GM18507 (cell line): Measurements from ENCODE around the gene LRRC72.
"Not testable (repeated sequence)": the region's sequence is repeated elsewhere in the genome, so short reads cannot be mapped to it uniquely, and the experiment has no call there.

ENCODE experiments used
- DNase-seq: peaks from one replicate; pipeline ENCODE4 v3.0.0; 2011; ENCODE audit warnings: low read depth; ENCODE audit not compliant: insufficient read length; ENCODE audit errors: extremely low spot score
- FAIRE-seq: peaks from 2 replicates; lab custom pipeline; 2011; peaks lifted over from hg19 to GRCh38; lab: Jason Lieb, UNC

LRRC72 gene

DNA sequence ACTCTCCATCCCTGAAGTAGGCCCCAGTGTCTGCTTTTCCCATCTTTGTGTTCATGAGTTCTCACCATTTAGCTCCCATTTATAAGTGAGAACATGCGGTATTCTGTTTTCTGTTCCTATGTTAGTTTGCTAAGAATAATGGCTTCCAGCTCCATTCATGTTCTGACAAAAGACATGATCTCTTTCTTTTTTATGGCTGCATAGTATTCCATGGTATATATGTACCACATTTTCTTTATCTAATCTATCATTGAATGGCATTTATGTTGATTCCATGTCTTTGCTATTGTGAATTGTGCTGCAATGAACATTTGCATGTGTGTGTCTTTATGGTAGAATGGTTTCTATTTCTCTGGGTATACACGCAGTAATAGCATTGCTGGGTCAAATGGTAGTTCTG lies 6.6 kb upstream of the LRRC72 start:
- not testable (repeated sequence) for FAIRE-seq, DNase-seq

DNA sequence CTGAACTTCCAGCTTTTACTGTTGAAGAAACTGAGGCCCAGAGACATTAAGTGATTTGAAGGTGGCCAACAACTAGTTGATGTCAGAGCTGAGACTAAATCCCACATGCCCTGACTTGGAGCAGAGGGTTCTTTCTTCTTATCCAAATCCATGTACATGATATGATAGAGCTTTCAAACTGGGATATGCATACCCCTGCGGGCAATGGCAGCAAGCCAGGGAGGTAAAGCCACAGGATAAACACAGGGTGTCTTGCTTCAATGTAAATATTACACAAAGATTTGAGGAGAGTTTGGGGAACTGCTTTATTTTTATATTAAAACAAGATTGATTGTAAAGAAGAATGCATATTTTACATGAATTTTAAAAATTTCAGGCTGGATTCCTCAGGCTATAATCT lies 2.3 kb upstream of the LRRC72 start:
- FAIRE-seq, result no peak
- no peak for DNase-seq

DNA sequence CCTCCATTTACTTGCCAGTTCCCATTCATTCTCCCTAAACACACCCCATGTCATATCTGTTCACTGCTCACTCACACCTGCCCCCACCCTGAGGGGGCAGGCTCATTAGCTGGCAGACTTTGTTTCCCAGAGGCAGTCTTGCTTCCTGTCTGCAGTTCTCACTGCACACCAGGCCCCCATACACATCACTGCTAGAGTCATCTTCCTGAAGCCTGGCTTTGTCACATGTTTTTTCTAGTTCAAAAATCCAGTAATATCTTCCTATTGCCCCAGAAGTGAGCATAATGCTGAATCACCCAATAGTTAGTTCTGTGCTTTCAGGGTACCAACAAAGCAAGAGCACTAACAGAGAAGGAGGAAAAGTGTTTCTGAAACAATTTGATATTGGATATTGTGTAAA lies 1.9 kb downstream of the LRRC72 start:
- DNase-seq (no peak), FAIRE-seq (no peak)

DNA sequence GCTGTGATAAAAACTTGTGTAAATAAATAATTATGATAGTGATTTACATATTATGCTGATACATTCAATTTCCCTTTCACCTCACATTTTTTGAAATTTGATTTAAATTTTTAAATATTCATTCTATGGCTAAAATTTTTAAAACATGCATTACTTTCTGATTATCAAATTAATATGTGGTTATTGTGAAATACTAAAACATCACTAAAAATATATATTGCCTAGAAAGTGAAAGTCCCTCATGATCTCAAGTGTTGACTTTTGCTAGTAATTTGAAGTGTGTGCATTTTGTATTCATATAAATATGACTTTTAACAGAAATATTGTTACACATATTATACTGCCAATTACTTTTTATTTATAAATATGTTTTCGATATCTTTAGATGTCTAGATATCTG lies 3.1 kb downstream of the LRRC72 start:
- no peak for FAIRE-seq
- no peak for DNase-seq

DNA sequence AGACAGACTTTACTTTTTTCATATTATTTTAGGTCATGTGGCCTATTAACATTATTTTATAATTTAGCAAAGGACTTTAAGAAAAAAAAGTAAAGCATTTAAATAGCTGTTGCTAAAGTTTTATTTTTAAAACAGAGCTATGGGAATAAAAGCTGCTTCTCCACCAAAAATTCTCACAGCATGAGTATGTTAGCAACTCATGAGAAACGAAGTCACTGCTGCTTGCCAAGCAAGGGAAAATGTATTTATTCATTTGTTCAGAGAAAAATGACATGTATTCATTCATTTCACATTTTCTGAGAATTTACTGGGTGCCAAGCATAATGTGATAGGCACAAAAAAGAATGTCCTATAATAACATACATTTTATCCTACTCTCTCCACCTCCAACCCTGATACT lies 5.1 kb downstream of the LRRC72 start:
- DNase-seq (no peak), FAIRE-seq (no peak)

DNA sequence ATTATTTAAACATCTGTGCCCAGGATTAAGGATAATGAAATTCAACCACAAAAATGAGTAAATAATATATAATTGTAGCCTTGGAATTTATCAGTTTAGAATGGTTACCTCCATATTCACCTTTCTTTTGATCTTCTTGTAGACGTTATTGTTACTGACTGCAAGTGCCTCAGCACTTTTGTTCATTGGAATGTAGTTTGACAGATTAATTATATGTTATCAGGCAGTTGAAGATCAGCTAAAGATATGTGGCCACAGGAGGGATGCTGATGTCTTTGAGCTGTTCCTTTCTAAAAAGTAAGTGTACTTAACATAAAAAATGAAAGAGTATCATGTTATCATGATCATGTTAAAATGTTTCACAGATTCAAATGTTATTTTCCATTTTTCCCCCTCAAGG lies 5.6 kb downstream of the LRRC72 start:
- FAIRE-seq (no peak), DNase-seq (no peak)

DNA sequence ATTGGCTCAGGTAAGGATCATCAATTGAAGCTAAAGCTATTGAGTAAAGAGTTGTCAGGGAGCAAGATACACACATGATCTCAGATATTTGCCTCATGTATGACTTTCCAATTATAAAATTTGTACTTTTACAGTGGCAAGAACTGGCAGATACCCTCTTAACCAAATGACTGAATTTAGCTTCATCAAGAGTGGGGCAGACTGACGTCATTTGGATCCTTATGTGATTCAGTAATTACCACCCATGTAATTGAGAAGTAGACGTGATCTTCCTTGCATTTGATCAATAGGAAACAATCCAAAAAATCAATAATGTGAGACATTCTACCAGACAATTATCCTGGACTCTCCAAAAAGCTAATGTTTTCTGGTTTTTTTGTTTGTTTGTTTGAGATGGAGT lies 8.9 kb downstream of the LRRC72 start:
- no peak for FAIRE-seq

DNA sequence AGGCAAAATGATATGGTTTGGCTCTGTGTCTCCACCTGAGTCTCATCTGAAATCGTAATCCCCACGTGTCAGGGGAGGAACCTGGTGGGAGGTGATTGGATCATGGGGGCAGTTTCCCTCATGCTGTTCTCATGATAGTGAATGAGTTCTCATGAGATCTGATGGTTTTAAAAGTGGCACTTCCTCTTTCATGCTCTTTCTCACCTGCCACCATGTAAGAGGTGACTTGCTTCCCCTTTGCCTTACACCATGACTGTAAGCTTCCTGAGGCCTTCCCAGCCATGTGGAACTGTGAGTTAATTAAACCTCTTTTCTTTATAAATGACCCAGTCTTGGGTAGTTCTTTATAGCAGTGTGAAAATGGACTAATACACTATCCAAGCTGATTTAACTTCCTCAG lies 13.9 kb downstream of the LRRC72 start:
- not testable (repeated sequence) for DNase-seq, FAIRE-seq

More for the DNA sequence above, 8.9 kb downstream of the LRRC72 start:
- DNase-seq, result no peak

DNA sequence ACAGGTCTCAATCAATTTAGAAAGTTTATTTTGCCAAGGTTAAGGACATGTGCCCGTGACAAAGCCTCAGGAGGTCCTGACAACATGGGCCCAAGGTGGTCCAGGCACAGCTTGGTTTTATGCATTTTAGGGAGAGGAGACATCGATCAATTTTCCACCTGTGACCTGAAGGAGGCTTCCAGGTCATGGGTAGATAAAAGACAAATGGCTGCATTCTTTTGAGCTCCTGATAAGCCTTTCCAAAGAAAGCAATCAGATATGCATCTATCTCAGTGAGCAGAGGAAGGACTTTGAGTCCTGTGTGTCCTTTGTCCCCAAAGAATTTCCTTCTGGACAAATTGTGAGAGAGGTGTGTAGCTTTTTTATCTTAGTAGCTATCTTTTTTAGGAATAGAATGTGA lies 15.8 kb downstream of the LRRC72 start:
- FAIRE-seq, result no peak
- DNase-seq, result no peak

DNA sequence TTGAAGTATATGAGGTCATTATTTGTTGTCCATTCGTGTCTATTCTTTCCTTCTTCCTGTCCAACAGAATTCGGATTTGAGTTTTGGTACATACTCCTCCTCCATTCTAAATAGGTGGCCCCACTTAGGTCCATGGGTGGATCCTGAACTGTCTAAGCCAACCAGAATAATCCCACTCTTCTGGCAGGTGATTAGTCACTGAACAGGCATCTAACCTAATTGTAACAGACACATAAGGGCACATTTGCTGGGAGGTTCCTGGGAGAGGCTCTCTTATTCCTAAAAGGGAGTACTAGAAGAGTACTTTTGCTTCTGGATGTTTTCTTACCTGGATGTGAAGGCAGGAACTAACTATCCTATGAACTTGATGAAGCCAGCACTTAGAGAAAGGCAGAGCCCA lies 16.8 kb downstream of the LRRC72 start:
- FAIRE-seq (no peak), DNase-seq (no peak)

DNA sequence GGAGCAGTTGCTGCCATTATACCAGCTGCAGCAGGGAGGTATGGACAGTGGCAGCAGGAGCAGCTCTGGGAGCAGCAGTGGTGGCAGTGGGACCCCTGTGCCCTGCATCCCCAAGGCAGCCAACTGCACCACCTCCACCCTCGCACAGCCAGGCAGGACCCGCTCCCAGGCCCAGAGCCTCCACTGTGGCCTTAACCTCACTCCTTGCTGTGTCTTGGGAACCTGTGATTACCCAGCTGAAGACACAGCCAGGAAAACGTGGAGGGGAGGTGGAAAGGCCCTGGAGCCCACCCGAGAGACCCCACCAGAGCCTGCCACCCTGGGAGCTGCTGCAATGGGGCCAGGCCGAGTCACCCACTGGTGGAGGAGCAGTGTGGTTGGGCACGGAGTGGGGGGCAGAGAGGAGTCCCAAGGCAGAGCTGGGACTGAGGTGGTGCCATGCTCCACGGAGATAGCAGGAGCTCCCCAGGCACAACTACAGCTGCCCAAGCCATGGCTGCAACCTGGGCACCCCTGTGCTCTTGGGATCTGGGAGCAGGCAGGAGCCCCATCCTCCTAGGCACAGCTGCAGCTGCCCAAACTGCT lies 20.4 kb downstream of the LRRC72 start:
- DNase-seq (no peak), FAIRE-seq (no peak)

DNA sequence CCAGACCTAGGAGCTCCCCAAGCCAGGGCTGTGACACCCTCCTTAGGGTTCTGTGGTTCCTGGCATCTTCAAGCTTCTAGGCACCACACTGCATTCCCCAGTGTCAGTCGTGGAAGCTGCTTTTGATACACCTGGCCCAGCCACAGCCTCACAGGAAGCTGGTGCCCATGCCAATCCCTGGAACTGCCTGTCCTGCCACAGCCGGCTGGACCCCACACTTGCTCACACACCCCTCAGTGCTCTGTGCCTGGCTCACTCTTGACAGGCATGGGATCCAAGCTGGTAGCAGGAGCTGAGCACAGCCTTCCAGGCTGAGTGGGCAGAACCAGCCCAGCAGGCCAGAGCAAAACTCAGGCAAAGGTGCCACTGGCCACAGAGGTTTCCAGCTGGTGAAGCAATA lies 21.8 kb downstream of the LRRC72 start:
- DNase-seq, result no peak
- FAIRE-seq, result no peak

DNA sequence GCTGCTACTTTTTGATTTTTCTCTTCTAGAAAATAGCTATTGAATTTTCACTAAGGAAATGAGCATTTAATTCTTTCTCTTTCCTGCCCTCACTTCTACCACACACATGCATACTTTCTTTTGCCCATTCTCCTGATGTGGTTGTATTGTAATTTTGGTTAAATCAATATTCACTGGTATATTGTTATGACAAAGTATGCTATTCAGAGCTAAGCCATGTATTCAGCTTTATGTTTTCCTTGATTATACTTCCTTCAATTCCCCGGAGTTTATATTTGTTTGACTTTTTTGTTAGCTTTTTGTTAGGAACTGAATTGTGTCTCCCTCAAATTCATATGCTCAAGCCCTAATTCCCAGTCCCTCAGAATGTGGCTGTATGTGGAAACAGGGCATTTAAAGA lies 24.0 kb downstream of the LRRC72 start:
- DNase-seq (no peak), FAIRE-seq (no peak)

DNA sequence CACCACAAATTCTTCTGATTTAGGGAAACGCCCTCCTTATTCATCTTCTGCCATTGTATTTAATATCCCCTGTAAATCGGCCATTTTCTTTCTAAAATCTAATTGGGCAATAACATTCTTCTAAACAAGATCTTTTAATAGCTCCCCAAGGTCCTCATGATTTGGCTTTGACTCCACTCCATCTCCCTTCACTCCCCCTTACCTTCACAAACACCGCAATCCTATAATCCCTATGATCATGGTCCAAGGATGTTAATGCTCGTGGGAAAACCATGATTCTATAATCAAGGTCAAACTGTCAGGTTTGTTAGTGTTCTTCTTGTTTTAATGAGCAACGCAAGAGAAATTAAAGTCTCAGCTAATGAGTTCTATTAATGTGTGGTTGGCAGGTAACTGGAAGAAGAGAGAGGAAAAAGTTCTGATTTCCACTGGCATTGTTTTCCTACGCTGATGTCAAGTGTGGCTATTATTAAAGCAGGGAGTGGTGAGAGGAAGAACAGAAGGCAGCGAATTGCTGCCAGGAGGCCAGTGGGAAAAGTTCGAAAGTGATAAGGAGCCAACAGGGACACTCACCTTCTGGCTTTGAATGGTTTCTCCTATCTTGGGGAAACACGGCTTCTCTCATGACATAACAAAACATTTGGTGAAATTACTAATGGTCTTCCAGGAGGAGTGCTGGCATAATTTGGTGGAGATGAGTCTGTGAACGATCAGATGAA lies 28.1 kb downstream of the LRRC72 start:
- no peak for FAIRE-seq
- no peak for DNase-seq

DNA sequence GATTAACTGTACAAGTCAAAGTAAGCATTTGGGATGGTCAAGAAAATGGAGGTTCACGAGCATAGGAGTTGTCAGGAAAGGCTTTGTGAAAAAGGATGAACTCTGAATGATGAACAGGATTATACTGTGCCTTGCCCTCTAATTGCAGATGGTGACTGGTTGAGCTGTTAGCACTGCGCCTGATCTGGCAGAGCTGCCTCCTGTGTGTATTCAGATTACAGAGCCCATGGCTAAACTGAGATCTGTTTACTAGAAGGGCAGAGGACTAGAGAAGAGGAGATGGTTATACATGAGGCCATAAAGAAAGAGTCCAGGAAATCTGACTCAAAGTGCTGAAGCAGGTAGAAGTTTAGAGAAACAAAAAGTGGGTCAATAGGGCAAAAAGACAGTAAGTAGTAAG lies 29.7 kb downstream of the LRRC72 start:
- FAIRE-seq, result no peak
- DNase-seq, result no peak

DNA sequence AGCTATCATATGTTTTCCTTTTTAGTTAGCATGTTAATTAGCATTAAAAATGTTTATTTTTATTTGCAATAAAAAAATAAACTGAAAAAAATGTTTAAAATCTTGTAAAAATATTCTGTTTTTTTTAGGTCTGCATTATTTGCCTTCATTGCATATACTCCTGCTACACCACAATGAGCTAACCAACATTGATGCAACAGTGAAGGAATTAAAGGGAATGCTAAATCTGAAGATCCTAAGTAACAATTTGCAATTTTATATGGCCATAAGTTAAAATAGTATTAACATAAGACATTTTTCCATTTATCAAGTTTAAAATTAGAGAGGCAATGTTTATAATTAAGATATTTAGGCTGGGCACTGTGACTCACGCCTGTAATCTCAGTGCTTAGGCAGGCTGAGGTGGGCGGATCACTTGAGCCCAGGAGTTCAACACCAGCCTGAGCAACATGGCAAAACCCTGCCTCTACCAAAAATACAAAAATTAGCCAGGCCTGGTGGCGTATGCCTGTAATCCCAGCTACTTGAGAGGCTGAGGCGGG lies 32.2 kb downstream of the LRRC72 start:
- DNase-seq (no peak), FAIRE-seq (no peak)

DNA sequence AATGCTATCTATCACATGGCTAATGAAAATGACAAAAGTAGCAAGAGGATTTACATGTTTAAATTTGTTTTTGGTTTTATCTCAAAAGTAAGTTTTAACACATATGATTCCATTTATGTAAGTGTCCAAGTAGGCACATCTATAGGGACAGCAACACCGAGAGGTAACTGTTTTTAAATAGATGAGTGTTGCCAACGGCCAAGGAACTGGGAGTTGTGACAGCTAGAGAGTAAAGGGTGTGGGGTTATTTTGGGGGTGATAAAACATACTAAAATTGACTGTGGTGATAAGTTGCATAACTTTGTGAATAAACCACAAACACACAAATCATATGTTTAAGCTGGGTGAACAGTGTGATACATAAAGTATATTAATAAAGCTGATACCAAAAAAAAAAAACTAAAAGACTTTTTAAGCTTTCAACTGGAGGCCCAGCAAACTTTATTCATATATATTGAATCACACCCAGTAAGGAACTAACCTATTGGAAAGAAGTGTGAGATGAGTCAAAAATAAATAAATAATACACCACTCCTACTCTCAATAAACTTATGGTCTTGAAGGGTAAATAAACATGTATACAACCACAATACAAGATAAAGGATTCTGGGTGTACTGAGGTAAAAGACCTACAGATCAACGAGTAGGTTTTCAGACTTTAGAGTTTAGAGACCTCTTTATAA lies 33.0 kb downstream of the LRRC72 start:
- FAIRE-seq (no peak), DNase-seq (no peak)

DNA sequence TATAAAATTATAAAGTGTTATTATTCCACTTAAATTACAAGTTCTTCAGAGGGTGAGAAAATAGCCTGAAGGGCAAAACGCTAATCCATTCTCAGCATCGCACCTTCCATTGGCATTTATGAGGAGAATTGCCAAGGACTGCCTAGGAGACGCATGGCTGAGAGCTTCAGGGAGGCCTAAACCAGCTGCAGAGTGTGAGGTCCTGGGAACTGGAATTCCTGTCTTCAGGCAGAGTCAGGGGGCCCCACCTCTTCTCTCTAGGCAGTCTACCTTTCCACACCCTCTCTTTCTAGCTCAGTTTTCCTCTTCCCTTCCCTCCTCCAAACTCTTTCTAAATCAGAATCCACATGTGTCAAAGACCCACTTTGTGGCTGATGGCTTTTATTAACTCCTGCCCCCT lies 35.3 kb downstream of the LRRC72 start:
- FAIRE-seq (no peak), DNase-seq (no peak)

DNA sequence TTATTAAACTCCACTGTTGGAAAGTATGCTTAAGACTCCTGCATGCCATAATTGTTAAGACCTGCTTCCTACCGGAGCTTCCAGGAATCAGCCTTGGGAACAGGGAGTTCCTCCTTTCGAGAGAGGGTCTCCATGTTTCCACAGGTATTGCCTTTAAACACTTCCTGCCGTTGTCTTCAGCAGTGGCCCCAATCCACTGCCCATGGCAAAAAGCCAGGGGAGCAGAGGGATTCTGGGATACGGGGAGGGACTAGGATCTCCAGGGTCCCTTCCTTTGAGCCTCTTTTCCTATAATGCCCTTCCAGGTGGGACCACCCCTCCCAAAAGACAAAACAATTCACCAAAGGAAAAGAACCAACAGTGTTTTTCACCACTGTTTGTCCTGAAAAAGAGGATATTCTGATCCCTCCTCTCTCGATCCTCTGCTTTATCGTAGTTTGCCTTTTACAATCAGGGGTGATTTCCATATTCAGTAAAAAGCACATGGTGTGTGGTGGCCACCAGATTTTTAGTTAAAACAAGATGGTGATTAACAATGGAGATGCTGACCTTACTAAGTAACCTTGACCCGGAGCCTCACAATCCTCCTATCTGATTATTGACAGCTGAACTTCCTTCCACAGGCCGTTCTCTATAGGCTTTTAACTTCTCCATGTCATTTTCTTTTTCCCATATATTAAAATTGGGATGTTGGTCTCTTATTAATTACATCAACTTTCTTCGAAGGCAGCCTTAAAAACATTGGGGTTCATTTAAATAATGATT lies 36.0 kb downstream of the LRRC72 start:
- no peak for DNase-seq
- FAIRE-seq, result no peak
